GM12878 (cell line): Measurements from ENCODE around the gene HOXA10. TPM values are rescaled to one million over a fixed set of nuclear protein-coding genes. Genes with fewer than 3 reads are reported as not detected.

ENCODE experiments used
- CBX5 ChIP-seq: sonication (generic); IDR thresholded peaks from 2 replicates; pipeline ENCODE4 v1.6.1; 2016; ENCODE audit warnings: low read depth, moderate library complexity, mild to moderate bottlenecking, inconsistent platforms
- CEBPB ChIP-seq, 2 experiments: fragments of 150-350 bp in 1 of 2; IDR thresholded peaks; 2 replicates each; pipeline ENCODE4 v1.6.1; 2012 to 2014; ENCODE audit warnings: low read depth in 2 of 2, low read length in 2 of 2, borderline replicate concordance in 1 of 2, inconsistent platforms in 1 of 2
- CREB1 ChIP-seq: IDR thresholded peaks from 2 replicates; pipeline ENCODE4 v1.6.1; 2012; ENCODE audit warnings: low read depth, mild to moderate bottlenecking, inconsistent platforms
- CREM ChIP-seq: IDR thresholded peaks from 2 replicates; pipeline ENCODE4 v1.6.1; 2014; ENCODE audit warnings: antibody characterized with exemption, low read depth
- ETV6 ChIP-seq, 2 experiments: fragments of 450-650 bp in 1 of 2; IDR thresholded peaks in 1 of 2; conservative IDR thresholded peaks in 1 of 2; 2 replicates each; pipeline ENCODE4 v1.6.1; 2014; ENCODE audit warnings: antibody characterized with exemption in 1 of 2, borderline replicate concordance in 1 of 2, low read depth in 1 of 2, mild to moderate bottlenecking in 1 of 2, moderate library complexity in 1 of 2
- GABPA ChIP-seq: IDR thresholded peaks from 2 replicates; pipeline ENCODE4 v1.6.1; 2014; ENCODE audit warnings: antibody characterized with exemption, low read depth, mild to moderate bottlenecking, inconsistent platforms
- HDAC2 ChIP-seq: fragments of 200-600 bp; sonication (generic); IDR thresholded peaks from 2 replicates; pipeline ENCODE4 v1.6.1; 2017
- IKZF1 ChIP-seq: fragments of 450-650 bp; conservative IDR thresholded peaks from 2 replicates; pipeline ENCODE4 v1.6.1; 2017; ENCODE audit warnings: antibody characterized with exemption, mild to moderate bottlenecking
- MTA3 ChIP-seq: IDR thresholded peaks from 2 replicates; pipeline ENCODE4 v1.6.1; 2012; ENCODE audit warnings: low read length, inconsistent platforms, borderline replicate concordance
- MYC ChIP-seq: IDR thresholded peaks from 2 replicates; pipeline ENCODE4 v1.6.1; 2011; ENCODE audit warnings: mild to moderate bottlenecking, low read length, moderate library complexity, inconsistent platforms; ENCODE audit not compliant: insufficient read depth, insufficient replicate concordance, insufficient read length, severe bottlenecking
- NR2F1 ChIP-seq: fragments of 450-650 bp; conservative IDR thresholded peaks from 2 replicates; pipeline ENCODE4 v1.6.1; 2017; ENCODE audit warnings: mild to moderate bottlenecking
- RAD21 ChIP-seq: IDR thresholded peaks from 2 replicates; pipeline ENCODE4 v1.6.1; 2011; ENCODE audit warnings: mild to moderate bottlenecking, low read depth, low read length, moderate library complexity; ENCODE audit not compliant: insufficient read depth
- SIN3A ChIP-seq: IDR thresholded peaks from 2 replicates; pipeline ENCODE4 v1.6.1; 2012; ENCODE audit warnings: low read depth, low read length, improper control_type of control experiment
- SMAD1 ChIP-seq: fragments of 450-650 bp; IDR thresholded peaks from 2 replicates; pipeline ENCODE4 v1.6.1; 2018; ENCODE audit warnings: mild to moderate bottlenecking, low read depth; ENCODE audit not compliant: partially characterized antibody
- SMC3 ChIP-seq: IDR thresholded peaks from 2 replicates; pipeline ENCODE4 v1.6.1; 2011; ENCODE audit warnings: low read length, improper control_type of control experiment, borderline replicate concordance
- SP1 ChIP-seq: IDR thresholded peaks from one replicate; pipeline ENCODE4 v1.6.1; 2011; ENCODE audit warnings: low read depth, low read length
- STAT3 ChIP-seq: IDR thresholded peaks from 2 replicates; pipeline ENCODE4 v1.6.1; 2011; ENCODE audit warnings: low read depth, low read length, improper control_type of control experiment
- SUZ12 ChIP-seq: fragments of 200-600 bp; sonication (generic); IDR thresholded peaks from one replicate; pipeline ENCODE4 v1.6.1; 2018; ENCODE audit warnings: antibody characterized with exemption, mild to moderate bottlenecking; ENCODE audit not compliant: unreplicated experiment
- YY1 ChIP-seq: IDR thresholded peaks from 2 replicates; pipeline ENCODE4 v1.6.1; 2011; ENCODE audit warnings: low read depth, mild to moderate bottlenecking, low read length
- ZNF592 ChIP-seq: fragments of 450-650 bp; IDR thresholded peaks from 2 replicates; pipeline ENCODE4 v1.6.1; 2017; ENCODE audit warnings: mild to moderate bottlenecking, moderate library complexity
- polyA plus RNA-seq, 11 experiments: library from polyadenylated mRNA; depleted of rRNA in 4 of 11; unstranded in 6 of 11; stranded (reverse) in 5 of 11; fragments of >200 nt; fragmentation: Nextera tagmentation in 4 of 11; fragmentation: Illumina TruSeq in 1 of 11; extraction: Ambion mirVana in 4 of 11; extraction: Trizol in 1 of 11; gene quantifications; 1 replicate in 1 of 11; 2 replicates in 10 of 11; pipeline versions ENCODE4 v1.2.1 to v1.2.3, GENCODE V29; 2011 to 2016; ENCODE audit warnings: inconsistent platforms in 2 of 11, missing spikeins in 2 of 11, low read depth in 1 of 11
- total RNA-seq, 4 experiments: library from RNA; depleted of rRNA in 3 of 4; stranded (reverse); fragments of >200 nt in 3 of 4; fragmentation: Illumina TruSeq in 1 of 4; extraction: Trizol in 1 of 4; gene quantifications; 2 replicates each; pipeline versions ENCODE4 v1.2.1 to v1.2.3, GENCODE V29; 2013 to 2021
- TF ChIP-seq, protein P1 (sequence below): IDR thresholded peaks from 2 replicates; pipeline ENCODE4 v1.6.1; 2012; ENCODE audit warnings: low read length, inconsistent platforms
- TF ChIP-seq, protein P2 (sequence below): IDR thresholded peaks from 2 replicates; pipeline ENCODE4 v1.6.1; 2011; ENCODE audit warnings: low read depth, mild to moderate bottlenecking, low read length, moderate library complexity, borderline replicate concordance; ENCODE audit errors: extremely low read depth
- TF ChIP-seq, protein P3 (sequence below): IDR thresholded peaks from 2 replicates; pipeline ENCODE4 v1.6.1; 2011; ENCODE audit warnings: borderline replicate concordance, low read depth, mild to moderate bottlenecking, moderate library complexity, low read length; ENCODE audit not compliant: insufficient read depth, poor library complexity, severe bottlenecking

Gene HOXA10
- total and polyA plus RNA-seq, 10 of the 15 experiments (the other 5 are each of a cell fraction or from before 2014, with no cell fraction given), result not detected

DNA sequence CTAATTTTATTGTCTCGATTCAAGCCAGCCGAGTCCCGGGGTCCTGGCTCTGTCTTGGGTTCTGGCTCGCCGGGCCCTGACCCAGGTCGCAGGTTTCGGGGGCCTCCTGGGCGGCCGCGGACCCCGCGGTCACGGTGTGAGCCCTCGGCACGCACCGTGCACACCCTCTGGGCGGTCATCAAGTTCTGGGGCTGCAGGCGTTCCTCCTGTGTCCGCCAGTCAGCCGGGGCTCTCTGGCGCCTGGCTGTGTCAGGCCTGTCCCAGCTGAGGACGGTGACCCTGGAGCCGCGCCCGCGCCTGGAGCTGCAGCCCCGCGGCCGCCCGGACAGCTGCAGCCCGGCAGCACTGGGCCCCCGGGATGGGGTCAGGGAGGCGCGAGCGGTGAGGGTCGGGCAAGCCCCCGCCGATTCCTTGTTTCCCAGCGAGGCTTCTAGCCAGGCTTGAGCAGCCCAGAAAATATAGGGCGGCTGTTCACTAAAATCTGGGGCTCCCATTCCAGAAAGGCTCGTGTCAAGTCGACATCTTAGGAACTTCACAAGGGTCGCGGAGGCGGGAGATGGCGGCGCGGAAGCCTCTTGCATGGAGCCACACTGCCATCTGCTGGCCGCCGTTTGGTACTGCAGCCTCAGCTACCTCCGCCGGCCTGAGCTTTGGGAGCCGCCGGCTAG lies 13.4 kb downstream of the HOXA10 start (continued):
- TF ChIP-seq, protein P1, sequence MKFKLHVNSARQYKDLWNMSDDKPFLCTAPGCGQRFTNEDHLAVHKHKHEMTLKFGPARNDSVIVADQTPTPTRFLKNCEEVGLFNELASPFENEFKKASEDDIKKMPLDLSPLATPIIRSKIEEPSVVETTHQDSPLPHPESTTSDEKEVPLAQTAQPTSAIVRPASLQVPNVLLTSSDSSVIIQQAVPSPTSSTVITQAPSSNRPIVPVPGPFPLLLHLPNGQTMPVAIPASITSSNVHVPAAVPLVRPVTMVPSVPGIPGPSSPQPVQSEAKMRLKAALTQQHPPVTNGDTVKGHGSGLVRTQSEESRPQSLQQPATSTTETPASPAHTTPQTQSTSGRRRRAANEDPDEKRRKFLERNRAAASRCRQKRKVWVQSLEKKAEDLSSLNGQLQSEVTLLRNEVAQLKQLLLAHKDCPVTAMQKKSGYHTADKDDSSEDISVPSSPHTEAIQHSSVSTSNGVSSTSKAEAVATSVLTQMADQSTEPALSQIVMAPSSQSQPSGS, result no peak
- TF ChIP-seq SMC3 (peak; percentile 71), STAT3 (no peak), CEBPB (IDR thresholded peaks at IDR 0.05; ENCODE audit: borderline replicate concordance in 1 of 2, low read depth in 2 of 2, low read length in 2 of 2) (no peak), CREB1 (no peak), SP1 (no peak), MYC (no peak), NR2F1 (peak; percentile 62), SUZ12 (no peak), CBX5 (no peak), RAD21 (peak; percentile 70), YY1 (peak; percentile 99), ETV6 (conservative IDR thresholded peaks at IDR 0.05 in 1 of 2, IDR thresholded peaks at IDR 0.05 in 1 of 2; ENCODE audit: borderline replicate concordance in 1 of 2, low read depth in 1 of 2) (no peak), HDAC2 (no peak), GABPA (no peak), MTA3 (no peak), ZNF592 (no peak), SIN3A (no peak), IKZF1 (peak; percentile 61), CREM (no peak), SMAD1 (no peak)
- TF ChIP-seq, protein P2, sequence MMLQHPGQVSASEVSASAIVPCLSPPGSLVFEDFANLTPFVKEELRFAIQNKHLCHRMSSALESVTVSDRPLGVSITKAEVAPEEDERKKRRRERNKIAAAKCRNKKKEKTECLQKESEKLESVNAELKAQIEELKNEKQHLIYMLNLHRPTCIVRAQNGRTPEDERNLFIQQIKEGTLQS, result no peak
- TF ChIP-seq, protein P3, sequence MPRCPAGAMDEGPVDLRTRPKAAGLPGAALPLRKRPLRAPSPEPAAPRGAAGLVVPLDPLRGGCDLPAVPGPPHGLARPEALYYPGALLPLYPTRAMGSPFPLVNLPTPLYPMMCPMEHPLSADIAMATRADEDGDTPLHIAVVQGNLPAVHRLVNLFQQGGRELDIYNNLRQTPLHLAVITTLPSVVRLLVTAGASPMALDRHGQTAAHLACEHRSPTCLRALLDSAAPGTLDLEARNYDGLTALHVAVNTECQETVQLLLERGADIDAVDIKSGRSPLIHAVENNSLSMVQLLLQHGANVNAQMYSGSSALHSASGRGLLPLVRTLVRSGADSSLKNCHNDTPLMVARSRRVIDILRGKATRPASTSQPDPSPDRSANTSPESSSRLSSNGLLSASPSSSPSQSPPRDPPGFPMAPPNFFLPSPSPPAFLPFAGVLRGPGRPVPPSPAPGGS, result no peak
